ENCODE results near the gene ABCA7. TPM values are rescaled to one million over a fixed set of nuclear protein-coding genes. Genes with fewer than 3 reads are reported as not detected.

The ABCA7 gene
- total and polyA plus RNA-seq, 2 of the 13 experiments (the other 11 are each of a cell fraction or from before 2014, with no cell fraction given), result 4.4 to 32.4 TPM

GRCh38 chr19:1046117-1046626 is 6.3 kb downstream of the ABCA7 start (continued):
- TF ChIP-seq ARID3A (IDR thresholded peaks at IDR 0.05; ENCODE audit: low read depth, low read length), result no peak
- TF ChIP-seq ATF5 (CRISPR knock-in tag; IDR thresholded peaks at IDR 0.05; ENCODE audit: low read depth), result no peak
- no peak for TF ChIP-seq GATA4 (IDR thresholded peaks at IDR 0.05; ENCODE audit: borderline replicate concordance, low read depth)
- no peak for TF ChIP-seq SOX6 (IDR thresholded peaks at IDR 0.05)
- no peak for TF ChIP-seq SOX6 (CRISPR knock-in tag; IDR thresholded peaks at IDR 0.05)
- peak; percentile 71; the same call in 1 of the 2 replicates for TF ChIP-seq ZFP82 (CRISPR knock-in tag; IDR thresholded peaks at IDR 0.05; ENCODE audit: borderline replicate concordance)
- no peak for TF ChIP-seq FOXO1 (CRISPR knock-in tag; IDR thresholded peaks at IDR 0.05)
- peak; percentile 39; the same call in 1 of the 2 replicates for TF ChIP-seq RBFOX2 (IDR thresholded peaks at IDR 0.05; ENCODE audit: low read depth, low read length)
- 0 out of 2 replicates have a peak, but pooled peaks have one; percentile 34 for TF ChIP-seq ZNF501 (CRISPR knock-in tag; IDR thresholded peaks at IDR 0.05)
- no peak for TF ChIP-seq MEIS1 (CRISPR knock-in tag; IDR thresholded peaks at IDR 0.05; ENCODE audit: borderline replicate concordance)
- no peak for TF ChIP-seq ZBTB2 (CRISPR knock-in tag; IDR thresholded peaks at IDR 0.05; ENCODE audit: low read depth)
- TF ChIP-seq ZSCAN25 (CRISPR knock-in tag; IDR thresholded peaks at IDR 0.05), result peak; percentile 76
- no peak for TF ChIP-seq ZBTB40 (IDR thresholded peaks at IDR 0.05)
- TF ChIP-seq ZBTB40 (CRISPR knock-in tag; IDR thresholded peaks at IDR 0.05), result peak; percentile 29; the same call in 1 of the 2 replicates

Measured in HepG2 (cell line).